ENCODE data around the gene GABBR2. TPM values are rescaled to one million over a fixed set of nuclear protein-coding genes. Genes with fewer than 3 reads are reported as not detected.

The GABBR2 gene
- total and polyA plus RNA-seq, 4 donors = 20.0 to 140 (median 93.3) TPM

DNA sequence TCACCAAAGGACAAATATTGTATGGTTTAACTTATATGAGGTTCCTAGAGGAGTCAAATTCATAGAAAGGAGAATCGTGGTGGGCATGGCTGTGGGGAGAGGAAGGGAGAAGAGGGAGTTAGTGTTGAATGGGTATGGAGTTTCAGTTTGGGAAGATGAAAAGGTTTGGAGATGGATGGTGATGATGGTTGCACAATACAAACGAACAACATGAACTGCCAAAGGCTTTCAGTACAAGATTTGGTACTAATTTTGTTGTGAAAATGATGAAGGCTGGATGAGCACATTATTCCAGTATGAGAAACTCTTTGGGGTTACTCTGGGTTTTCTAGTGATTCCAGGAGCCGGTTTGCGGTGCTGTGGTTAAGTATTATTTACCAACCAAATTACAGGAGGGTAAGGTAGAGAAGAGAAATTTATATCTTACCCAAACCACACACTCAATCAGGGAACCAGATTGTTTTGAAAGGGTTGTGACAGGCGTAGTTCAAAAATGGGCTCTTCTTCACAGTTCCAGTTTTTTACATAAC, 341.3 kb downstream of the GABBR2 start:
- Histone ChIP-seq H3K27me3 (ENCODE audit: control insufficient read depth, insufficient read depth, low read length) (no peaks in the 10 kb centered on the region), H3K36me3 (ENCODE audit: control insufficient read depth, insufficient read depth, low read length) (peaks cover 44% of the 10 kb centered on the region), H3K27ac (ENCODE audit: low read depth, low read length) (no peak overlapping the region), H3K4me3 (ENCODE audit: low read depth, low read length) (no peak overlapping the region), H3K9me3 (ENCODE audit: control insufficient read depth, insufficient read depth, low read length) (no peaks in the 10 kb centered on the region), H3K4me1 (ENCODE audit: control insufficient read depth, insufficient read depth, low read length) (peaks cover 20% of the 10 kb centered on the region)
- no peak for DNase-seq (ENCODE audit: low read depth in 4 of 6, low spot score in 6 of 6)
- 95% methylated on average over 2 of the region's 5 CpGs for WGBS (ENCODE audit: insufficient coverage)

DNA sequence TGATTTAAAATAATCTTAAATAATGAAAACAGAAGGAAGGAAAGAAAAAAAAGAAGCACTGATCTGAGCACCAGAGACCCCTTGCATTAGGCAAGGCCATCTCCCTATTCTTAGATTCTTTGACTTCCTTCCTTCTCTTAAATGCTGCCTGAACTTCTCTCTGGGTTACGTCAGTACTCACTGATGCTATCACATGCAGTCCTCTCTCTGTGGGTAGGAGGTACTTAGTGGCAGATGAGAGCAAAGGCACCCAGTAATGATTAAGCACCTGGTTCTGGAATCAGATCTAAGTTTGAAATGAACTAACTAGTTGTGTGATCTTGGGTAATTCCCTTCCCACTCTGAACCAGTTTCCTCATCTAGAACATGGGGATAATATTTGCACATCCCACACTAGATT, 343.0 kb downstream of the GABBR2 start:
- H3K36me3 ChIP-seq (ENCODE audit: control insufficient read depth, insufficient read depth, low read length) = peaks cover 35% of the 10 kb centered on the region
- H3K4me3 ChIP-seq (ENCODE audit: low read depth, low read length) = no peak overlapping the region
- no peaks in the 10 kb centered on the region for H3K27me3 ChIP-seq (ENCODE audit: control insufficient read depth, insufficient read depth, low read length)
- WGBS (ENCODE audit: insufficient coverage) = no CpG with 5 or more reads among the region's 1 CpG
- no peak overlapping the region for H3K27ac ChIP-seq (ENCODE audit: low read depth, low read length)
- peaks cover 12% of the 10 kb centered on the region for H3K4me1 ChIP-seq (ENCODE audit: control insufficient read depth, insufficient read depth, low read length)
- no peak for DNase-seq (ENCODE audit: low read depth in 4 of 6, low spot score in 6 of 6)
- H3K9me3 ChIP-seq (ENCODE audit: control insufficient read depth, insufficient read depth, low read length) = no peaks in the 10 kb centered on the region

DNA sequence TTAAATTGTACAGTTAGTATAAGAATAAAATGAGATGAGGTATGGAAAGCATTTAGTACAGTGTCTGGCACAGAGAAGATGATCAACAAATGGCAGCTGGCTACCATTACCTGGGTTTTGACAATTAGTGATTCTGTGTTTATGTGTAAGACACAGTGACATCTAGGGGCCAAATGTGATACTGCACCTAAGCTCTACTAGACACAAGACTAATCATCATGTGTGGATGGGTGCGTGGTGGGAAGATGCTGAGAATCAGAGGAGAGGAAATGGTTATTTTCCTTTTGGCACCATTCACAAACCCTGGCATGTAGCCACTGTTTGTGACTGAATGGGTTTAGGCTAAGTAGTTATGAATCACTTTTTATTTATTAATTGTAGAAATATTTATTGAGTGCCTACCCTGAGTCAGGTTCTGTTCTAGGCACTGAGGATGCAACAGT, 343.5 kb downstream of the GABBR2 start:
- WGBS (ENCODE audit: insufficient coverage) = no CpG with 5 or more reads among the region's 1 CpG
- Histone ChIP-seq H3K27me3 (ENCODE audit: control insufficient read depth, insufficient read depth, low read length) (no peaks in the 10 kb centered on the region), H3K4me3 (ENCODE audit: low read depth, low read length) (no peak overlapping the region), H3K27ac (ENCODE audit: low read depth, low read length) (no peak overlapping the region), H3K4me1 (ENCODE audit: control insufficient read depth, insufficient read depth, low read length) (peaks cover 12% of the 10 kb centered on the region), H3K36me3 (ENCODE audit: control insufficient read depth, insufficient read depth, low read length) (peaks cover 33% of the 10 kb centered on the region), H3K9me3 (ENCODE audit: control insufficient read depth, insufficient read depth, low read length) (no peaks in the 10 kb centered on the region)
- DNase-seq (ENCODE audit: low read depth in 4 of 6, low spot score in 6 of 6) = no peak

DNA sequence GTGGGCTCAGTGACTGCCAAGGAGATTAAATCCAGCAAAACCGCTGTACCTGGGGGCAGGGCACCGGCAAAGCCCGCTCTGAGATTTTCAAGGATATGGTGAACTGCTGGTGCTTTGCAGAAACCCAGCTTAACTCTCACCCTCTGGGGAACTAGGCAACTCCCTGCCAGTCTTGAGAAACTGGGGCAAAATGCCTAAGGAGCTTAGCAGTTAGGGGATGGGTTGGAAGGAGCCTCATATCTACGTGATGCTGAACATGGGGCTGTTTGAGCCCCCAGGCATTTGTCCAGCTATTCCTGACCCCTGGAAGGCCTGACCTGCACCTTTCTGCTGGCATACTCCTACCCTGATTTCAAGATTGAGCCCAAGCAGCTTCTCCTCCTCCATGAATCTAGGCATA, 344.6 kb downstream of the GABBR2 start:
- DNase-seq (ENCODE audit: low read depth in 4 of 6, low spot score in 6 of 6) = peak in 1 of 6 donors; percentile 28
- 55% methylated on average over 4 of the region's 4 CpGs for WGBS (ENCODE audit: insufficient coverage)

DNA sequence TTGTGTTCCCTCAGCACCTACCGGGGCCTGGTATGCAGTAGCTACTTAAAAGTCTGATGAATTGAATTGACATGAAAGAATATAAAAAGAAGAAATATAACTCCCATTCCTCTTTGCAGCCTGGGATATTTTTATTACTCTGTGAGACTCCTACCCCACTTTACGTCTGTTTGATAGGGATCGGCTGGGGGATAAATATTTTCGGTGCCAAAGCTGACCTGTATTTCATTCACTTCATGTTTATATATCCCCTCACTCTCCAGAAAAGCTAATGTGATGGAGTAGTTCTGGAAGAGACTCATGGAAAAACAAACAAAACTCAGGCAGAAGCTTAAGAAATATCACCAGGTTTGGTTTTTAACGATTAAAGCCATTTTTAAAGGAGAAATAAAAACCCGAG, 345.1 kb downstream of the GABBR2 start:
- Histone ChIP-seq H3K9me3 (ENCODE audit: control insufficient read depth, insufficient read depth, low read length) (no peaks in the 10 kb centered on the region), H3K27me3 (ENCODE audit: control insufficient read depth, insufficient read depth, low read length) (no peaks in the 10 kb centered on the region), H3K4me1 (ENCODE audit: control insufficient read depth, insufficient read depth, low read length) (peaks cover 9% of the 10 kb centered on the region), H3K4me3 (ENCODE audit: low read depth, low read length) (no peak overlapping the region), H3K36me3 (ENCODE audit: control insufficient read depth, insufficient read depth, low read length) (peaks cover 28% of the 10 kb centered on the region), H3K27ac (ENCODE audit: low read depth, low read length) (no peak overlapping the region)
- peak in 1 of 6 donors; percentile 20 for DNase-seq (ENCODE audit: low read depth in 4 of 6, low spot score in 6 of 6)
- WGBS (ENCODE audit: insufficient coverage) = 31% methylated on average over 2 of the region's 6 CpGs

More for the DNA sequence above, 344.6 kb downstream of the GABBR2 start:
- no peaks in the 10 kb centered on the region for H3K9me3 ChIP-seq (ENCODE audit: control insufficient read depth, insufficient read depth, low read length)
- H3K4me3 ChIP-seq (ENCODE audit: low read depth, low read length) = no peak overlapping the region
- peaks cover 12% of the 10 kb centered on the region for H3K4me1 ChIP-seq (ENCODE audit: control insufficient read depth, insufficient read depth, low read length)
- H3K27ac ChIP-seq (ENCODE audit: low read depth, low read length) = no peak overlapping the region
- H3K36me3 ChIP-seq (ENCODE audit: control insufficient read depth, insufficient read depth, low read length) = peaks cover 29% of the 10 kb centered on the region
- H3K27me3 ChIP-seq (ENCODE audit: control insufficient read depth, insufficient read depth, low read length) = no peaks in the 10 kb centered on the region

DNA sequence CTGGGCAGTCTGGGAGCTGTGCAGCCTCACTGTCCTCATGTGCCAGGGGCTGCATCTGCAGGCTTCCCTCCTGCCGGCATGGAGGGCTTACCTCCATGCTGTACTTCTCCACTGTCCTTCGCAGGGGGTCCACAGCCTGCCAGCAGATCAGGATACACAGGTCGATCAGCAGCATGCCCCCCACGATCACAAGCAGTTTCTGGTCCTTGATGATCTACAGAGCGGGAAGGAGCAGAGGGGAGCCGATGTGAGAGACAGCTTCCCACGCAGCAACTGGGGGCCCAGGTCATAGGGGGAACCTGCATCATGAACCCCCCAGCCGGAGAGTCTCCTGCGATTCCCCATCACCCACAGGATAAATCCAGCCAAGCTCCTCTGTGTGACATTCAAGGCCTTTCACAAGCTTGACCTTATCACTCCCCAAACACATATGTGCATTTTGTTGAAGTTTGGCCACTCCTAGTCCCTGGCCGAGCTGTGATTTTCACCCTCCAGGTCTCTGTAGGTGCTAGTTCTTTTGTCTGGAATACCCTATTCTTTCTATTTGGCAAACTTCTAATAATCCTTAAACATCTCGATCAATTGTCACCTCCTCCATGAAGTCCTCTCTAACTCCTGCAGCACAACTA, 346.0 kb downstream of the GABBR2 start:
- no peak overlapping the region for H3K27ac ChIP-seq (ENCODE audit: low read depth, low read length)
- H3K4me1 ChIP-seq (ENCODE audit: control insufficient read depth, insufficient read depth, low read length) = peaks cover 8% of the 10 kb centered on the region
- no peaks in the 10 kb centered on the region for H3K9me3 ChIP-seq (ENCODE audit: control insufficient read depth, insufficient read depth, low read length)
- no peaks in the 10 kb centered on the region for H3K27me3 ChIP-seq (ENCODE audit: control insufficient read depth, insufficient read depth, low read length)
- no peak overlapping the region for H3K4me3 ChIP-seq (ENCODE audit: low read depth, low read length)
- no peak for DNase-seq (ENCODE audit: low read depth in 4 of 6, low spot score in 6 of 6)
- peaks cover 30% of the 10 kb centered on the region for H3K36me3 ChIP-seq (ENCODE audit: control insufficient read depth, insufficient read depth, low read length)
- 84% methylated on average over 10 of the region's 11 CpGs for WGBS (ENCODE audit: insufficient coverage)

- Histone ChIP-seq H3K27ac (ENCODE audit: low read depth, low read length) (no peak overlapping the region), H3K36me3 (ENCODE audit: control insufficient read depth, insufficient read depth, low read length) (peaks cover 34% of the 10 kb centered on the region)
- WGBS (ENCODE audit: insufficient coverage) = 71% methylated on average over 2 of the region's 3 CpGs
These were observed 347.1 kb downstream of the GABBR2 start for GRCh38 chr9:98361645-98362044.

DNA sequence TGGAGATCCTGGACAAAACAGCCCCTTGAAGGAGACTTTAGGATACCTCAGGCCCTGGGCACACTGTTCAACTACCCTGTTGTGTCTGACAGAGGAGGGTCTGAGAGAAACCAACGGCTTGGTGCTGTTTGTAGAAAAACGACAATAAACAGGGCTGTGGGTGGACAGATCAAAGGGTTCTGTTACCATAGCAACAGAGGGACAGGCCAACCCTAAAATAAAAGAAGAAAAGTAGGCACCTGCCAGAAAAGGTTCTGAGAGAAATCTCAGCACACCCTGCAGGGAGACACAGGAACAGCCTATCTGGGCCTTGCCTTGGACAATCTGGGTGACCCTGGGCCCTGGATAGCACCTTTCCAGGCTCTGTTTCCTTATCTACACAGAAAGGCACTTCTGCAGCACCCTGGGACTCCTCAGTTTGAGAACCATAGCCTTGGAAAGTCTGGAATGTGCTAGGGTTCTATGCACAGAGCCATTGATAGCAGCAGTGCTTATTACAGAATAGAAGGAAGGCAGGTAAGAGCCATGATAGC, 348.5 kb downstream of the GABBR2 start:
- no peaks in the 10 kb centered on the region for H3K27me3 ChIP-seq (ENCODE audit: control insufficient read depth, insufficient read depth, low read length)
- WGBS (ENCODE audit: insufficient coverage) = 4% methylated on average over 2 of the region's 2 CpGs
- no peak for DNase-seq (ENCODE audit: low read depth in 4 of 6, low spot score in 6 of 6)
- no peak overlapping the region for H3K4me3 ChIP-seq (ENCODE audit: low read depth, low read length)
- no peaks in the 10 kb centered on the region for H3K9me3 ChIP-seq (ENCODE audit: control insufficient read depth, insufficient read depth, low read length)
- no peak overlapping the region for H3K27ac ChIP-seq (ENCODE audit: low read depth, low read length)
- peaks cover 8% of the 10 kb centered on the region for H3K4me1 ChIP-seq (ENCODE audit: control insufficient read depth, insufficient read depth, low read length)
- peaks cover 34% of the 10 kb centered on the region for H3K36me3 ChIP-seq (ENCODE audit: control insufficient read depth, insufficient read depth, low read length)

More at GRCh38 chr9:98361645-98362044, 347.1 kb downstream of the GABBR2 start:
- Histone ChIP-seq H3K4me3 (ENCODE audit: low read depth, low read length) (no peak overlapping the region), H3K4me1 (ENCODE audit: control insufficient read depth, insufficient read depth, low read length) (peaks cover 8% of the 10 kb centered on the region), H3K9me3 (ENCODE audit: control insufficient read depth, insufficient read depth, low read length) (no peaks in the 10 kb centered on the region), H3K27me3 (ENCODE audit: control insufficient read depth, insufficient read depth, low read length) (no peaks in the 10 kb centered on the region)
- no peak for DNase-seq (ENCODE audit: low read depth in 4 of 6, low spot score in 6 of 6)

- DNase-seq (ENCODE audit: low read depth in 4 of 6, low spot score in 6 of 6) = no peak
- Histone ChIP-seq H3K27ac (ENCODE audit: low read depth, low read length) (no peak overlapping the region), H3K4me3 (ENCODE audit: low read depth, low read length) (no peak overlapping the region), H3K36me3 (ENCODE audit: control insufficient read depth, insufficient read depth, low read length) (peaks cover 34% of the 10 kb centered on the region), H3K27me3 (ENCODE audit: control insufficient read depth, insufficient read depth, low read length) (no peaks in the 10 kb centered on the region), H3K4me1 (ENCODE audit: control insufficient read depth, insufficient read depth, low read length) (peaks cover 8% of the 10 kb centered on the region), H3K9me3 (ENCODE audit: control insufficient read depth, insufficient read depth, low read length) (no peaks in the 10 kb centered on the region)
- WGBS (ENCODE audit: insufficient coverage) = 85% methylated on average over 8 of the region's 8 CpGs
These were observed 349.2 kb downstream of the GABBR2 start for GRCh38 chr9:98359569-98359968.

All from spinal cord (tissue), 10 donors.